ENCODE results near the gene CHST8. TPM values are rescaled to one million over a fixed set of nuclear protein-coding genes. Genes with fewer than 3 reads are reported as not detected.

The CHST8 gene
- total and polyA plus RNA-seq, 11 donors, result 0.10 to 0.88 (median 0.22) TPM; not detected in 3

- Histone ChIP-seq H3K4me1 (peaks cover 0 to 9% (median 0%) of the 10 kb centered on the region in 12 donors), H3K27me3 (peaks cover 0 to 6% (median 0%) of the 10 kb centered on the region in 9 donors), H3K9me3 (no peaks in the 10 kb centered on the region), H3K27ac (no peak overlapping the region), H3K36me3 (no peaks in the 10 kb centered on the region), H3K4me3 (no peak overlapping the region)
- TF ChIP-seq CTCF (IDR thresholded peaks at IDR 0.05) (no peak), POLR2A (IDR thresholded peaks at IDR 0.05) (no peak)
- DNase-seq (no peak), ATAC-seq (peak in 3 of 4 donors; percentile 38 to 51 (median 40))
- intact Hi-C loops (cut with DNase I), result no loop called here
- WGBS, 4 donors, result 35 to 61% (median 42%) methylated on average over 8 to 12 of the region's 12 CpGs
These were observed 136.8 kb downstream of the CHST8 start for GRCh38 chr19:33758541-33759013.

GRCh38 chr19:33759356-33759755 lies 137.6 kb downstream of the CHST8 start:
- ATAC-seq (no peak), DNase-seq (no peak)
- Histone ChIP-seq H3K4me3 (no peak overlapping the region), H3K27me3 (peaks cover 0 to 3% (median 0%) of the 10 kb centered on the region in 9 donors), H3K9me3 (no peaks in the 10 kb centered on the region), H3K27ac (no peak overlapping the region), H3K36me3 (no peaks in the 10 kb centered on the region), H3K4me1 (peaks cover 0 to 9% (median 0%) of the 10 kb centered on the region in 12 donors)
- WGBS, 4 donors, result 80 to 92% (median 85%) methylated on average over 5 to 7 of the region's 7 CpGs
- no peak for TF ChIP-seq POLR2A (IDR thresholded peaks at IDR 0.05)
- no peak for TF ChIP-seq CTCF (IDR thresholded peaks at IDR 0.05)
- intact Hi-C loops (cut with DNase I), result no loop called here

GRCh38 chr19:33763633-33764371 lies 142.0 kb downstream of the CHST8 start:
- 64 to 72% (median 69%) methylated on average over 10 to 11 of the region's 11 CpGs for WGBS, 4 donors
- DNase-seq, result peak in 2 of 5 donors; percentile 54 to 60
- TF ChIP-seq POLR2A (IDR thresholded peaks at IDR 0.05), result no peak
- TF ChIP-seq CTCF (IDR thresholded peaks at IDR 0.05), result no peak
- Histone ChIP-seq H3K9me3 (no peaks in the 10 kb centered on the region), H3K27ac (no peak overlapping the region), H3K27me3 (peaks cover 0 to 15% (median 0%) of the 10 kb centered on the region in 9 donors), H3K36me3 (no peaks in the 10 kb centered on the region), H3K4me1 (peaks cover 0 to 1% (median 0%) of the 10 kb centered on the region in 12 donors), H3K4me3 (no peak overlapping the region)
- peak; percentile 58 to 83 (median 72) for ATAC-seq
- intact Hi-C loops (cut with DNase I), result loop anchor here in 2 of 10 donors (10.0 kb wide), 2 partner anchors 519 to 529 kb away; no protein-coding TSS in a partner anchor

GRCh38 chr19:33766623-33767022 lies 144.9 kb downstream of the CHST8 start:
- Histone ChIP-seq H3K4me1 (no peaks in the 10 kb centered on the region), H3K36me3 (no peaks in the 10 kb centered on the region), H3K9me3 (no peaks in the 10 kb centered on the region), H3K27ac (no peak overlapping the region), H3K4me3 (no peak overlapping the region), H3K27me3 (peaks cover 0 to 34% (median 2%) of the 10 kb centered on the region in 9 donors)
- intact Hi-C loops (cut with DNase I), result loop anchor here in 3 of 10 donors (5.0 to 10.0 kb wide), 3 partner anchors 349 to 532 kb away; no protein-coding TSS in a partner anchor
- TF ChIP-seq POLR2A (IDR thresholded peaks at IDR 0.05), result no peak
- no peak for TF ChIP-seq CTCF (IDR thresholded peaks at IDR 0.05)
- ATAC-seq (no peak), DNase-seq (no peak)
- 74 to 79% (median 75%) methylated on average over 12 to 13 of the region's 13 CpGs for WGBS, 4 donors
